Dermis microvascular lymphatic vessel endothelial cell (primary cell): ENCODE results near the gene THRB. TPM values are rescaled to one million over a fixed set of nuclear protein-coding genes. Genes with fewer than 3 reads are reported as not detected.
A peak's percentile ranks its signal among the peaks of the same experiment; 100 is the strongest.

Experiments
- DNase-seq, 2 donors: peaks; one replicate each; pipeline versions ENCODE4 v3.0.0 to v3.0.0-alpha.2; 2010; ENCODE audit warnings: low read depth in 2 of 2
- total RNA-seq: library from RNA; depleted of rRNA; stranded (reverse); fragments of >200 nt; gene quantifications from 2 replicates; pipeline ENCODE4 v1.2.1, GENCODE V29; 2014

Gene THRB
- total RNA-seq, 1 donor from 2014 or later: under 0.01 TPM

DNA sequence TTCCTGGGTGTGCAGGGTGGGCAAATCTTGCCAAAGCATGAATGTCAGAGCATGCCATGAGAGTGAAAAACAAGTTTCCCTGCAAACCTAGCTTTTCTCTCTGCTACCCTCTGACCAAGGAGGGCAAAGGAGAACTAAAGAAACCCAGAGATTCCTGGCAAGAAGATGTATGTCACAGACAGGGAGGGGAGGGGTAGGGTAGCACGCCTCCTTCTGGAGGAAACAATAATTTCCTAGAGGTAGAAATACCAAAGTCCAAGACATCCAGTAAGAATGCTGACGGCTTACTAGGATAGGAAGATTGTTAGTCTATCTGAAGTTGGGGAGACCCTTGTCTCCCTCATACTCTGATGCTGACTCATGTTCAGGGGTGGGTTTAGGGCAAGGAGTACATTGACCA, 345.6 kb downstream of the THRB start:
- no peak for DNase-seq

DNA sequence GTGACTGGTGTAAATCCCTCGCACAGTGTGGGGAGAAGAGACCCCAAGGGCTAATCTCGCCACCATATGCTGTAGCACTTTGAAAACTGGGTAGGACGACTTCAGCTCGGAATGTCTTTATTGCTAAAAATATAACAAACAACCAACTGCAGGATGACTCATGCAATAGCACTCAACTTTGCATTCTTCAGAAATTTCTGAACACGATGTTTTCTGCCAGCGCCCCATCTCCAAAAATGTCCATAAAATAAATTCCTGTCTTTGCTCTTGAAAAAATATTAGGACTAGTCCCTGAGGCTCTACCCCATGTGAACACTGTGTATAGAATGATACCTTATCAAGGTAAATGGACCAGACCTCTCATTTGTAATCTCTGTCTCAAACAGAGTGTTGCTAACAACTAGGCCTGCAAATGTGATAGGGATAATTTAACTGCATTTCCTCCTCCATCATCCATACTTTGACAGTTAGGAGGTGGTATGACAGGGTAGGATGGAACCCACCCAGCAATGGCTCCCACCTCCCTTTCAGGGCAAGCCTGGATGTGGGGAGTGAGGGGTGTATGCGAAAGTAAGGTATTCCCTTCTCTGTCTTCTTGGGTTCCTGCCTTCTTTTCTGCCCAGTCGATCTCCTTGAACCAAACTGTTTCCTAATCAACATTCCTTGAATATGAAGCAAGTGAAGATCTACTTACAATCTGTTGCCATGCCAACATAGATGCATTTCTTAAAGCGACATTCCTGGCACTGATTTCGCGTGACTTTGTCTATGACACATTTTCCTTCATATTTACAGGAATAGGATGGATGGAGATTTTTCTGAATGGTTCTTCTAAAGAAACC, 348.4 kb downstream of the THRB start:
- DNase-seq: peak in 1 of 2 donors; percentile 32

DNA sequence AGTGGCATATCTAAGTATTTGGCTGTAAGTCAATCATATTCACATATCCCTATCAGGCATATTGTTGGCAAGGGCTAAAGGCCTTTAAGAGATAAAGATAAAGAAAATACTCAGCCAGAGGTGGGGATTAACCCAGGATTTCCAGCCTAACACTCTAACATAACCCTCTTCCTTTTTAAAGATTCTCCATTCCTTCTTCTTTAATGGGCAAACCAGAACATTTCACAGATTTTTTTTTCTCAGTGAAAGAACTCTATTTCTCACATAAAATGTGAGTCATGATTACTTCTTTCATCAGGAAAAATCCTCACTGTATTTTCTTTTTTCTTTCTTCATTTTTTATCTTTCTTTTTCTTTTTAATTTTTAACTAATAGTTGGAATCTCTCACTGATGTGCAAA, 349.2 kb downstream of the THRB start:
- no peak for DNase-seq

DNA sequence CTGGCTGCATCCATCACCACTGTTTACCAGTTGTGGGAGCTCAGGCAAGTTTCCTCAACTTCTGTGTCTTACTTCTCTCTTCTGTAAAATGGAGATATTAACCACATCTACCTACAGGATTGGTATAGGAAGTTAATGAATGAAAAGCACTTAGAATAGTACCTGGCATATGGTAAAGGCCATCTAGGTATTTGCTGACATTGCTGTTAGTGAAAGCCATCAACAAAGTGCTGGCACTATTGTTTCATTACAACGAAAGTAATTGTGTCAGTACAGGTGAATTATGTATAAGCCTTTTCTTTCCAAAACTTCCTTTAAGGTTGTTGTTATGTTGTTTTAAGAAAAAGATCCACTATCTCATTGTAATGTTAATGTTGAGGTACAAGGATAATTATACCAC, 352.5 kb downstream of the THRB start:
- no peak for DNase-seq

DNA sequence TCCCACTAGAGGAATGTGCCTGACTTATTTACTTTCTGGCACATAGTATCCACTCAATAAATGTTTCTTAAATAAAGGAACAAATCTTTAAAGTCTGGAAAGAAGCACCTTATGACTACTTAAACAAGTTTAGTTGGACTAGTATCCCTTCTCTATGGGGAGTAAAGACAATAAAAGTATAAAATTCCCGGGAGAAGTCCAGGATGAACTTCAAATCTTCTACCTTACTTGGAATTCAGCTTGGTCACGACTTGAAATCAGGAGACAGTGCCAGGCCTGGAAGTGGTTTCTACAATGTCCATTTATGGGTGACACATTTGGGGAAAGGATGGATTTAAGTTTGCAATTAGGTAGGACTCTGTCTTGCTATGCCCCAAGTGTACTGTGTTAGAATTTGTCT, 353.1 kb downstream of the THRB start:
- DNase-seq: no peak

DNA sequence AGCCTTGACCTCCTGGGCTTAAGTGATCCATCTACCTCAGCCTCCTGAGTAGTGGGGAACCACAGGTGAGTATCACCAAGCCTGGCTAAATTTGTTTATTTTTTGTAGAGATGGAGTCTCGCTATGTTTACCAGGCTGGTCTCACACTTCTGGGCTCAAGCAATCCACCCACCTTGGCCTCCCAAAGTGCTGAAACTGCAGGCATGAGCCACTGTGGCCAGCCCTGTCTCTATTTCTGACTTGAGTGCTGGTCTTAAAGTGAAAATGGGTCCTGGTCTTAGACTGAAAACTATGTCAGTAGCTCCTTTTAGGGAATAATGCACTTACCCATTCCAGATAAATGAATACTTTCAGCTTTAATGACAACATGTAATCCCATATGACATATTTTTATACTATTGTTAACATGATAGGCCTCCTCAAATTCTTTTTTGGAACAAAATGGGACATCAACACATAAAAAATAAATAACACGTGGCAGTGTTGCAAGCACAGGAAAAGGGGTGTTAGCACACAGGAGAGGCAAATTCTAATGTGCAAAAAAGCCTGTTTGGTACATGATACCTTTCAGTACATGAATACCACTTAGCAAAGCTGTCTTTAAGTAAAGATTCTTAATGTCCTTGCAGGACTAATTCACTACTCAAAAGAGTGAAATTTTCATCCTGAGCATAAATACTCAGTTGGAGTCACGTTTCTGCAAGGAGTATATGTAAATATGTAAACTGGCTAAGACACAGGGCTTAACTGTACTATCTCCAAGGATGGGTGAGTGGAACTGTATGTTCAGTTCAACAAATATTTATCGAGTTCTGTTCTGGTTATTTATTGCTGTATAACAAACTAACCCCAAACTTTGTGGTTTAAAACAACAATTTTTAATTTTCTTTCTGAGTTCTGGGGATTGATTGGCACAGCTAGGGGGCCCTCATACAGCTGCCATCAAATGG, 354.9 kb downstream of the THRB start:
- no peak for DNase-seq

DNA sequence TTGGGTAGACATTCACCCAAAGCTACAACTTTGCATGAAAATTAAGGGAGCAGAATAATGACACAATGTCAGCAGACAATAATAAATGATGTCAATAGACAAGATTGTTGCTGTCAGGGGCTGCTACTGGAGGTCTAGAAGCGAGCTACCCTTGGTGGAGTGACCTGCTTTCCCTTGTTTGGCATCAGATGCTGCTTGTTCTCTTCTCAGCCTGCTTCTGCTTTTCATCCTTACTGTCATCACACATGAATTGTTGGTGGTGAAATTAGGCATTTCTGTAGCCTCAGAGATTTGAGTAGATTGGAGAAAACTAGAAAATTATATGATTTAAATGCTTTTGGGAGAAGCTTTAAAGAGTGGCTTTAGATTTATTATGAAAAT, 355.8 kb downstream of the THRB start:
- no peak for DNase-seq

DNA sequence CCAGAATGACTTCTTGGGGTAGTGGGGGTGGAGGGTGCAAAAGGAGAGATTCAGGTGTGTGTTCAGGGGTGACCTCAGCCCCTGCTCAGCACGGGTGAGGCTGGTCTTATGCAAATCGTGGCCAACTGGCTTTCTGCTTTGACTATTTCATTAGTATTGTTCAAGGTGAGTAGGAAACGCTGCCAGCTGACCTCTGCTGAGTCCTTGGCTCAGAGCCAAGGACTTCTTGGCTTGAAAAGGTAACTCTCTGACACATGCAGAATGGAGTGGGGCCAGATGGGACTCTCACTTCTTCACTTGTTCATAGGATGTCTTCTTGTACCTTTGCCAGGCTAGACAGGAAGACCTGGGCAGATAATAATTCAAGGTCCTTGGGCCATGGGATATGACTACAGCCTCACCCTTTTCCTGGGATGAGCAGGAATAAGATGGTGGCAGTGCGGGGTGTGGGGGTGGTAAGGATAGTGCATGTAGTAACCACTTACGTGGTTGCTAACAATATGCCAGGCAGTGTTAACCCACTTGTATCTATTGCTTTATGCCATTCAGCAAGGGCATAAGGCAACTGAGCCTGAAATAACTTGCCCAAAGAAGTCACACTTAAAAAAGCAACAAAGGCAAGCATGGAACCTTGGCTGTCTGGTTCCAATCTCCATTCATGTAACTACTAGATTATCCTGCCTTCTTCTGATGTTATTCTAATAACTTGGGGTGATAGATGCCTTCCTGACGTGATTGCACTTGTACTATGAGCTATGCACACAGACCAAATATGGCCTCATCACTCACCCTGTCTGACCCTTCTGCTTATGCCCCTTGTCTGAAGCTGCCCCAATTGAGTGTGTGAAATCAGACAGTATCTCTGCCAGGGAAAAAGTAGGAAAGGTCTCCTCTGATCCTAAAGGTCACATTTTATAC, 356.4 kb downstream of the THRB start:
- peak; percentile 14 to 45 for DNase-seq

DNA sequence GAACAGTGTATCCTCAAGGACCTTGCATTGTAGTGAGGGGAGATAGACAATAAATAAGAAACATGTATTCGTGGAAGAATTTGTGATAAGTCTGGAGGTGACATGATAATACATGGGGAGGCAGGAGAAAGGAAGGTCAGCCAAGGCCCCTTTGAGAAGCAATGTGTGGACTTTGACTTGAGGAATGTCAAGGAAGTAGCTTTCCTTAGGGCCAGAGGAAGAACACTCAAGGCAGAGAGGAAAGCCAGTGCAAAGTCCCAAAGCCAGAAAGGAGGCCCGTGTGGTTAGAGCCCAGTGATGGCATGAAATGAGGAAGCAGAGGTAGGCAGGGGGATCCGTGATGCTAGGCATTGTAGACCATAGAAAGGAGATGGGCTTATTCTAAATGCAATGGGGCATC, 357.3 kb downstream of the THRB start:
- DNase-seq: no peak

DNA sequence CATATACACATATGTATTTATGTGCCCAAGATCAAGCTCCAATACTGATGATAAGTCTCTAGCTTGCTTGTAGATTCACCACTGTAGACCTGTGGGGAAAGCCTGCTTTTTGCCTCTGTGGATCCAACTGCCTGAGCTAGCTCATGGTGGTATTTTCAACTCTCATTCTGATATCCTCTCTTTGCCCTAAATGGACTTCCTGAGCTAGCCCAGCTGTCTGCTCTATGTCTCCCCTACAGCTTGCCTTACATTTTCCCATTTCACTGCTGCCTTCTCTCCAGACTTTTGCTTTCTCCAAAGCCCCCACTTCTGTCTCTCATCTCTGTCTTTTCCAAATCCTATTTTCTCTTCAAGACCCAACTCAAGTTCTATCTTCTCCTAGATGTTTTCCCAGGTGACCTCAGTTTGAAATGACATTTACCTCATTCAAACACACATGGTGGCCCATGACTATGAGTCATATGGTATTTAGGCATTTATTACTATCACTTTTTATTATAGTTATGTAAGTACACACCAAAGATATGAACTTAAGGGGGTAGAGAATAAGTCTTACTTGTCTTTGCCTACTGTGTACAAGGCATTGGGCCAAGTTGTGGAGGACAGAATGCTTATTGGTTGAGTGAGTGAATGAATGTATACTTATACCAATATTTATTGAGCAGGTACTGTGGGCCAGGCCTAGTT, 357.9 kb downstream of the THRB start:
- DNase-seq: no peak

DNA sequence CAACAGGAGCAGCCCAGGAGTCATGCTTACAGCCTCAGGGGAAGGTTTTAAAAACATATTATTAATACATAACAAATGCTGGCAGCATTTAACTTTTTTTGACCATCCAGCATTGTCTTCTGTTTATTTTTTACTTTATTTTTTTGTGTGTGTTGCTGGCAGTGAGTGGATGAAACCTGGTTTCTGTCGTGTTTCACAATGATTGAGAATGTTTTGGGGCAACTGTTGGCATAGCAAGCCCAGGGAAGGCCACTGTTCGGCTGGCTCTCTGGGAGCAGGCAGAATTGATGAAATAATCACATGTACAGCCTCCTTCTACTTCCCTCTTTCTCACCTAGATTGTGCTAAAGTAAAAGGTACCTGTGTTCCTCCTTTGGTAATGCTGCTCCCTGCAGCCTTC, 359.4 kb downstream of the THRB start:
- DNase-seq: no peak

DNA sequence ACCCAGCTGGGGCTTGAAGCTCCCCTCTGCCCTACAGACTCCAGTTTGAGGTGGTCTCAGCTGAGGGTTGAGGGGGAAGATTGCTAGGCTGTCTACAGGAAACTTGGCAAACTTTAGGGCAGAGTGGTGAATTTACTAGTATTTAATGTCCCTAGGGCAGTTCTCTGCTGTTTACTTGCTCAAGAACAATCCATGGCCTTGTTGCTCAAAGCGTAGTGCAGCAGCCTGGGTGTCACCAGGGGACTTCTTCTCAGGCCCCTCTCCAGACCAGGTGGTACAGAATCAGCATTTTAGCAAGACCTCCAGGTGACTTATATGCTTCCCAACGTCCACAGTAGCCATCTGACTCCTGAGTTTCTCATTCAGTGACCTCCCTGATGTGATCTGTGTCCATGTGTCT, 360.7 kb downstream of the THRB start:
- no peak for DNase-seq

DNA sequence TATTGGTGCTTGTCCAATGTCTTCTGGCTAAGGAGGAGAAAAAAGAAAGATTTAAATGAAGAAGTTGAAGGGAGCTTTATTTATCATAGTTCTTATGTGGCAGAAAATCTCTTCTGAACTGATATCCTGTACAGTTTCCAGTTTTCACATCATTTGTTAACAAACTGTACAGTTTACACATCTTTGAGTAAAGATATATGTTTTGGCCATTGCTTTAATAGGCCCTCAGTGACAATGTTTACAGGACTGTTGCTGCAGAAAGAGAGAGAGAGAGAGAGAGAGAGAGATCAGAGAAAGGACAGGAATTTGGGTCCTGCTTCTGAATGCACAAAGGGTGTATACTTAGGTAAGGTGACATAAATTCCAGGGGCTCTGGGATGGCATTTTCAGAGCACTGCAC, 361.2 kb downstream of the THRB start:
- no peak for DNase-seq

DNA sequence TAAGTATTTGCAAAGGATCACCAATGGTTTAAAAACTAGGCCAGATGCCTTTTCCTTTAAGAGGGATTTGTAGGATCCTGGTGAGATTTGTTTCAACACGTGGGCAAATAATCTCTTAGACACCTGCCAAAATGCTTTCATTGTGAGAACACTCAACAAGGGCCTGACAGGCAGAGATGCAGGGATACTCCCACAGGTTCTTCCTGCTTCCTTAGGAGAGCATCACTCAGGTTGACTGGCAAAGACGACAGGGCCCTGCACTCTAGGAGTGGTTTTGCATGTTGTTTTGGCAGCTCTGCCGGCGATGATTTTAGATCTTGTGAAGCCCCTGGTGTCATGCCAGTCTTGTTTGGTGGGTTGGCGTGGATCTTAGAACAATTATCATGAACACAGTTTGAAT, 365.1 kb downstream of the THRB start:
- no peak for DNase-seq

DNA sequence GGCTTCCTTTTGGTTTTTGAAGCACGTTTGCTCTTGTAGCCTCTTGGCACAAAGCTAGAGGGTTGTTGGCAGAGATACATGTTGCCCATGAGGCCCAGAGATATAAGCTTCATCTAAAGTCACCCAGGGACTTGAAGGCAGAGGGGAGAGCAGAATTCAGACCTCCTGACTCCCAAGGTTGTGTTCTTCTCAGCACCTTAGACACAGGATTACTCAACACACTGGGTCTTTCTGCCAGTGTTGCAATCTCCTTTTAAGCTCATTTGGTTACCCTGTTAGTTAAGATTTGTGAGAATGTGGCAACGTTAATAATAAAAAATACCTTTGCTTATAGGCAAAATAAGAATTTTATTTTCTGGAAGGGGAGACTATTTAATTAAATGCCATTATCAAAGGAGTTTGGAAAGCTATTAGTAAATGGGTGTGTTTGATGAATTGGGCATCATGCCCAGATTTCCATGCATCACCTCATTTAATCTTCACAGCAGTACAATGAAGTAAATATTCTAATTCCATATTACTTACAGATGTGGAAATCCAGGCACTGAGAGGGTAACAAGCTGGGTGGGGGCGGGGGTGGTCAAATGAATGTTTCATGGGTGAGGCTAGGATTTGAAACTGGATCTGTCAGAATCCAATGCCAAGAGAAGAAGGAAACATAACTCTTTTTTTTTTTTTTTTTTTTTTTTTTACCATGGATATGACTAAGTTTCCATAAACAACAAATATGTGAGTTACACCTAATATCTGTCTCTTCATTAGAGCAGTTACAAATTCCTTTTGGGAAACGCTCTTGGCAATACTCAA, 366.2 kb downstream of the THRB start:
- DNase-seq: no peak

DNA sequence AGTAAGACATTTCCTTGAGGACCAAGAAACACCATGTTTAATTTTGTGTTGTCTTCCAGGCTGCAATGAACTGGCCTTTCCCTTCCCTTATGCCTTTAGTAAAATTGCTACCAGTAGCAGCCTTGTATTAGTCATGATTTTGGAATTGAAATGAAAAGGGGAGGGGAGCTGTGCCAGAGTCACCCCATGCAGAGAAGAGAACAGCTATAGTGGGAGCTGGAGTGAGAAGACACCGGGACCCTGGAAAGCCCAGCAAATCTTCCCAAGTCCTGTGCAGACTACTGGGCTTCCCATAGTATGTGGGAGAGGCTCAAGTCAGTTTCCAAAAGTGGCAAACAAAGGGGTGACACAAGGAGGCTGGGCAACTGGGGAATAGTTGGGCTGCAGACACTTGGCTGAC, 371.1 kb downstream of the THRB start:
- DNase-seq: no peak

DNA sequence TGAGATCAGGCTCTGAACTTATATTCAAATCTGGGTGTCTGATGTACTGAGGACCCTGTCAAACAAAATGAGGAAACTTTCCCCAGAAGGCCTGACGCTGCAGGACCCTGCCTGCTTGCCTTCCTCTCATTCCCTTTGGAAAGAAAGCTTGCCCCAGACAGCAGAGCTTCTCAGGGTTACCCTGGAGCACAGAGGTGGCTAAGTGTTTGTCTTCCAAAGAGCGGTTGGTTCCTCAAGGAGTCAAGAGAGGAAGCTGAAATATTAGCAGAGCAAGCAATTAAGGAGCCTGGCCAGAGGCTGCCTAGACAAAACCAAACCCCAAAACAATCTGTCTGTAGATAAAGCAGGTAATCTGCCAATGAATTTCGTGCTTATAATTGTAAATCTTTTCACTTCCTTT, 374.2 kb downstream of the THRB start:
- DNase-seq: no peak

DNA sequence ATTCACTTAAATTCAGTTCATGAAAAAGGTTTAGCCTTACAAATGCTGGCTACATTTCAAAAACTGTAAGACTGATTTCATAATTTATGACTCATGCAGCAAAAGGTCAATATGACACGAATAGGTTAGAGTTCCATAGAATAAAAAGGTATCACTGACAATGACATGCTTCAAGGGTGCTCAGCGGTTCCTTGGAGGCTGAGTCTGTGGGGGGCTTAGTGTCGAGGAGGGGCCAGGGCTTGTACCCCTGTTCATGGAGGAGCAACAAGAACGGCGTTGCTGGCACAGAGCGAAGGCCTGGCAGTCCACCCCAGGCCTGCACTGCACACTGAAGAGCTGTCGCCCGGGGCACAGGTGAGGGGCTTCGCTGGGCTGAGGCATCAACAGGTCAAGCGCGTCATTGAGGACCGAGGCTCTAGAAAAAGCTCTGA, 375.3 kb downstream of the THRB start:
- DNase-seq: no peak

DNA sequence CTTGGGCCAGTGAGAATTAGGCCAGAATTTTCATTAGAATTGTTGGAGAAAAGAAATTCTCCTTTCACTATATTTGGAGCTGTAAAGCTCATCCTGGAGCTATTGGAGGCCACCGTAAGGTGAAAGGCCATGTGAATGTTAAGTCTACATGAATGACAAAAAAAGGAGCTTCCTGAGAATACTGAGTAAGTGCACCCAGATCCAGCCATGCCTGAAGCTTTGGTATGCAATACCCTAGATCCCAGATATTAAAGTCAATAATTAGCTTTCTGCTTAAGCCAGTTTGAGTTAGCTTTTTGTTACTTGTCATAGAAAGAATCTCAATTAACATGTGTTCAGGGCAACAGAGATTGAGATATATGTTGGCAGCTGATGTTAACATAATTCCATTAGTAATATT, 377.1 kb downstream of the THRB start:
- no peak for DNase-seq

DNA sequence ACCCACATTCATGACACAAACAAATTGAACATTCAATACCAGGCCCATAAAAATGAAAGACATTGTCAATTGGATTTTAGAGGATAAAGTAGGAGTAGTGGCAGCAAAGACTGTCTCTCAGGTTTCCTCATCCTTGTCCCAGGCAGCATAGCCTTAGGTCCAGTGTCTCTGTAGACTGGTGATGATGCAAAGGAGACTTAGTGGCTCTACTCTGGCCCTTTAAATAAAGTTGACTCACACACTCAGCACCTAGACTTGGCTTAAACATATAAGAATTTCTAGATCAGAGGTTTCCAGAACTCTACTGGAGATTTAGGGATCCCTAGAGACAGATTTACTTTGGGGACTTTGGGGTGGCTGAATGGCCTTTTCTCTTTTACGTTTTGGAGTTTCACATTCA, 382.9 kb downstream of the THRB start:
- DNase-seq: no peak
